B cell (primary cell): ENCODE results near the gene DECR2. TPM values are rescaled to one million over a fixed set of nuclear protein-coding genes. Genes with fewer than 3 reads are reported as not detected.

Experiments used
- ATAC-seq: fragments of 200-7000 bp; cut with Tn5 transposase; one replicate; pipeline ENCODE4 v1.10.0; 2021; ENCODE audit warnings: low read depth, mild to moderate bottlenecking, moderate number of reproducible peaks, moderate library complexity
- CTCF ChIA-PET: fragments of 350-600 bp; sonication (Branson Sonifier 250); formaldehyde crosslinking; loops from one replicate; lab custom pipeline; 2021; ENCODE audit warnings: antibody characterized with exemption, inconsistent platforms; lab: Charles Lee
- POLR2A ChIA-PET: fragments of 350-600 bp; sonication (Branson Sonifier 250); formaldehyde crosslinking; loops from one replicate; lab custom pipeline; 2021; ENCODE audit warnings: antibody characterized with exemption; lab: Charles Lee
- DNase-seq: peaks from one replicate; pipeline ENCODE4 v3.0.0; 2013
- H2AFZ ChIP-seq: 2 replicates; pipeline ENCODE4 v1.6.1; 2012; ENCODE audit warnings: mild to moderate bottlenecking, low read depth, low read length; ENCODE audit not compliant: insufficient read depth, poor library complexity, severe bottlenecking
- H3K27ac ChIP-seq, 2 donors: 1 replicate in 1 of 2; 2 replicates in 1 of 2; pipeline ENCODE4 v1.5.1; 2012 to 2013; ENCODE audit warnings: low read length in 2 of 2, mild to moderate bottlenecking in 2 of 2, moderate library complexity in 1 of 2
- H3K27me3 ChIP-seq, 4 experiments: fragments of 200-600 bp in 1 of 4; sonication (generic) in 1 of 4; replicated peaks in 1 of 4; 1 replicate in 2 of 4; 2 replicates in 2 of 4; pipeline versions ENCODE4 v1.6.1 to v1.7.0; 2013 to 2016; ENCODE audit warnings: low read length in 3 of 4, mild to moderate bottlenecking in 2 of 4, mixed read lengths in 1 of 4, moderate library complexity in 1 of 4; ENCODE audit not compliant: insufficient read depth in 4 of 4, control insufficient read depth in 3 of 4; ENCODE audit errors: control extremely low read depth in 1 of 4
- H3K36me3 ChIP-seq, 2 experiments: replicated peaks in 1 of 2; 1 replicate in 1 of 2; 2 replicates in 1 of 2; pipeline versions ENCODE4 v1.6.1 to v1.7.1; 2013; ENCODE audit warnings: low read length in 1 of 2; ENCODE audit not compliant: insufficient read depth in 2 of 2, control insufficient read depth in 1 of 2; ENCODE audit errors: control extremely low read depth in 1 of 2, extremely low read depth in 1 of 2
- H3K4me1 ChIP-seq, 2 donors: fragments of 200-600 bp in 1 of 2; sonication (generic) in 1 of 2; 1 replicate in 1 of 2; 2 replicates in 1 of 2; pipeline versions ENCODE4 v1.5.1 to v1.6.1; 2013 to 2017; ENCODE audit warnings: low read length in 2 of 2; ENCODE audit not compliant: control insufficient read depth in 2 of 2, insufficient read depth in 2 of 2
- H3K4me2 ChIP-seq: replicated peaks from 2 replicates; pipeline ENCODE3; 2012; ENCODE audit warnings: mild to moderate bottlenecking, low read depth, low read length; ENCODE audit not compliant: poor library complexity, severe bottlenecking
- H3K4me3 ChIP-seq, 5 experiments: fragments of 200-600 bp in 1 of 5; sonication (generic) in 1 of 5; 1 replicate in 3 of 5; 2 replicates in 2 of 5; pipeline versions ENCODE4 v1.5.1 to v1.7.0; 2011 to 2016; ENCODE audit warnings: low read length in 4 of 5, mild to moderate bottlenecking in 4 of 5, low read depth in 2 of 5, control low read depth in 1 of 5, moderate library complexity in 1 of 5; ENCODE audit not compliant: insufficient read depth in 1 of 5; ENCODE audit errors: control extremely low read depth in 1 of 5, extremely low read depth in 1 of 5
- H3K79me2 ChIP-seq: fragments of 200-600 bp; sonication (generic); one replicate; pipeline ENCODE4 v1.6.0; 2016; ENCODE audit warnings: low read length; ENCODE audit not compliant: control insufficient read depth, insufficient read depth
- H3K9ac ChIP-seq: fragments of 200-600 bp; sonication (generic); 2 replicates; pipeline ENCODE4 v1.6.1; 2017; ENCODE audit warnings: mild to moderate bottlenecking, low read length, moderate library complexity
- H3K9me3 ChIP-seq, 3 donors: one replicate each; pipeline versions ENCODE4 v1.6.1 to v1.7.1; 2013; ENCODE audit warnings: low read length in 2 of 3; ENCODE audit not compliant: control insufficient read depth in 2 of 3, insufficient read depth in 1 of 3; ENCODE audit errors: control extremely low read depth in 1 of 3
- H4K20me1 ChIP-seq: 2 replicates; pipeline ENCODE4 v1.6.0; 2012; ENCODE audit warnings: mild to moderate bottlenecking, low read length; ENCODE audit not compliant: insufficient read depth, control insufficient read depth, poor library complexity, severe bottlenecking
- H3K27ac Mint-ChIP-seq: one replicate; pipeline ENCODE4 v1.8.0; 2021; ENCODE audit warnings: mixed read lengths
- H3K27me3 Mint-ChIP-seq: one replicate; pipeline ENCODE4 v1.8.0; 2021; ENCODE audit warnings: mixed read lengths
- H3K4me1 Mint-ChIP-seq: one replicate; pipeline ENCODE4 v1.8.0; 2021; ENCODE audit warnings: mixed read lengths
- H3K4me3 Mint-ChIP-seq: one replicate; pipeline ENCODE4 v1.8.0; 2021; ENCODE audit warnings: mixed read lengths
- H3K9me3 Mint-ChIP-seq: one replicate; pipeline ENCODE4 v1.8.0; 2022; ENCODE audit warnings: mixed read lengths; ENCODE audit not compliant: insufficient read depth
- EZH2 ChIP-seq: IDR thresholded peaks from 2 replicates; pipeline ENCODE4 v1.6.1; 2012; ENCODE audit warnings: borderline replicate concordance, low read depth, mild to moderate bottlenecking, moderate library complexity, low read length; ENCODE audit not compliant: insufficient read depth, poor library complexity, severe bottlenecking
- WGBS: methylation state at CpG from one replicate; pipeline ENCODE4 v1.1.5; 2013; ENCODE audit warnings: missing lambda C conversion rate; ENCODE audit not compliant: insufficient coverage; 5-methylcytosine and 5-hydroxymethylcytosine counted together
- intact Hi-C: fragments of 100-400 bp; cut with micrococcal nuclease; formaldehyde crosslinking; loops from one replicate; pipeline ENCODE4 v1.10.0; 2022
- polyA minus RNA-seq: library from RNA; depleted of rRNA, polyadenylated mRNA; stranded (reverse); fragments of >200 nt; gene quantifications from 2 replicates; pipeline ENCODE4 v1.2.3, GENCODE V29; 2012
- polyA plus RNA-seq: library from polyadenylated mRNA; depleted of rRNA; stranded (reverse); fragments of >200 nt; gene quantifications from 2 replicates; pipeline ENCODE4 v1.2.3, GENCODE V29; 2012
- total RNA-seq, 2 donors: library from RNA; stranded (reverse); fragments of 120-200 nt in 1 of 2; gene quantifications; 1 replicate in 1 of 2; 2 replicates in 1 of 2; pipeline versions ENCODE4 v1.2.3 to v1.2.4, GENCODE V29; 2013 to 2022
- TF ChIP-seq, protein P1 (sequence below): fragments of 200-600 bp; IDR thresholded peaks from one replicate; pipeline ENCODE4 v1.8.0; 2022; ENCODE audit warnings: antibody characterized with exemption, mild to moderate bottlenecking

DECR2 gene, protein sequence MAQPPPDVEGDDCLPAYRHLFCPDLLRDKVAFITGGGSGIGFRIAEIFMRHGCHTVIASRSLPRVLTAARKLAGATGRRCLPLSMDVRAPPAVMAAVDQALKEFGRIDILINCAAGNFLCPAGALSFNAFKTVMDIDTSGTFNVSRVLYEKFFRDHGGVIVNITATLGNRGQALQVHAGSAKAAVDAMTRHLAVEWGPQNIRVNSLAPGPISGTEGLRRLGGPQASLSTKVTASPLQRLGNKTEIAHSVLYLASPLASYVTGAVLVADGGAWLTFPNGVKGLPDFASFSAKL
- 9.0 and 11.0 TPM in 2 replicates for total RNA-seq
- total RNA-seq (2013): 3.8 TPM
- 16.3 and 19.6 TPM in 2 replicates for polyA plus RNA-seq
- polyA minus RNA-seq: 5.4 and 7.8 TPM in 2 replicates

DNA sequence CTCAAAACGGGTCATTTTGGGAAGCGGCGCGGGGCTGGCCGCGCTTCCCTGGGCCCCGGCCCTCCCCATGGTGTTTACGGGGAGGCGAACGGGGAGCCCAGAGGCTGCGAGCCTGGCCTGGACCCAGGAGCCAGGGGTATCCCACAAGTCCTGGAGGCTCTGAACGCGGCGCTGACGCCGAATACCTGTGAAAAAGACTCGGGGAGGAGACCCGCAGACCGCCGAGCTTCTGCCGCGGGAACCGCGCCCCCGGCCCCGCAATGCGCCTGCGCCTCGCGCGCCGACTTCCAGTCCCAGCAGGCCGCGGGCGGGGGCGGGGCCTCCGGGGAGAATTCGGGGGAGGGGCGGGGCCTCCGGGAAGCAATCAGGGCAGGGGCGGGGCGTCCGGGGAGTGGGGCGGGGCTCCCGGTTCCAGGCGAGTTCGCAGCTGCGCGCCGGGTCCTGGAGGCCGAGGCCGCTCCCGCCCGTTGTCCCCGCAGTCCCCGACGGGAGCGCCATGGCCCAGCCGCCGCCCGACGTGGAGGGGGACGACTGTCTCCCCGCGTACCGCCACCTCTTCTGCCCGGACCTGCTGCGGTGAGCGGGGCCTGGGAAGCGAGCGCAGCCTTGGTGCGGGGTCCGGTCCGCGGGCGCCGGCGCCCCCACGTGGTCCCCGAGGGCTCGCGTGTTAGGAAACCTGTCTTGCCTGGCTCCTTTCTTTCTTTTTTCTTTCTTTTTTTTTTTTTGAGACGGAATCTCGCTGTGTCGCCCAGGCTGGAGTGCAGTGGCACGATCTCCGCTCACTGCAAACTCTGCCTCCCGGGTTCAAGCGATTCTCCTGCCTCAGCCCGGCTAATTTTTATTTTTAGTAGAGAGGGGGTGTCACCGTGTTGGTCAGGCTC is at the start of gene DECR2:
Gene DECR2 (plus strand): TSS at position 418 of the 881 bp plus-strand sequence. CDS start 79 bp downstream, at position 497.
- Histone ChIP-seq H2AFZ (peak within 1 kb of the TSS; percentile 93), H3K4me3 (peak within 1 kb of the TSS; percentile 57 to 94 (median 91))

More for the DNA sequence above, at the start of gene DECR2:
- Mint-ChIP-seq H3K4me3 (peak within 1 kb of the TSS; percentile 99), H3K27ac (peak within 1 kb of the TSS; percentile 100), H3K9me3 (no peaks in the 10 kb centered on the region), H3K27me3 (no peaks in the 10 kb centered on the region), H3K4me1 (peaks cover 14% of the 10 kb centered on the region)
- POLR2A ChIA-PET: interaction anchor here (0.5 to 2.6 kb wide), 9 partner anchors 10 to 262 kb away, joined by 3 to 24 read pairs (median 8); partner anchors contain the start of genes AXIN1, CAPN15, MRPL28 and PGAP6
- no peak for TF ChIP-seq EZH2
- TF ChIP-seq, protein P1, sequence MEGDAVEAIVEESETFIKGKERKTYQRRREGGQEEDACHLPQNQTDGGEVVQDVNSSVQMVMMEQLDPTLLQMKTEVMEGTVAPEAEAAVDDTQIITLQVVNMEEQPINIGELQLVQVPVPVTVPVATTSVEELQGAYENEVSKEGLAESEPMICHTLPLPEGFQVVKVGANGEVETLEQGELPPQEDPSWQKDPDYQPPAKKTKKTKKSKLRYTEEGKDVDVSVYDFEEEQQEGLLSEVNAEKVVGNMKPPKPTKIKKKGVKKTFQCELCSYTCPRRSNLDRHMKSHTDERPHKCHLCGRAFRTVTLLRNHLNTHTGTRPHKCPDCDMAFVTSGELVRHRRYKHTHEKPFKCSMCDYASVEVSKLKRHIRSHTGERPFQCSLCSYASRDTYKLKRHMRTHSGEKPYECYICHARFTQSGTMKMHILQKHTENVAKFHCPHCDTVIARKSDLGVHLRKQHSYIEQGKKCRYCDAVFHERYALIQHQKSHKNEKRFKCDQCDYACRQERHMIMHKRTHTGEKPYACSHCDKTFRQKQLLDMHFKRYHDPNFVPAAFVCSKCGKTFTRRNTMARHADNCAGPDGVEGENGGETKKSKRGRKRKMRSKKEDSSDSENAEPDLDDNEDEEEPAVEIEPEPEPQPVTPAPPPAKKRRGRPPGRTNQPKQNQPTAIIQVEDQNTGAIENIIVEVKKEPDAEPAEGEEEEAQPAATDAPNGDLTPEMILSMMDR: peak; percentile 76
- H3K36me3 ChIP-seq: peaks cover 0 to 6% of the 10 kb centered on the region in 2 experiments
- H3K4me2 ChIP-seq: peak within 1 kb of the TSS; percentile 79
- CTCF ChIA-PET: interaction anchor here (0.6 to 2.8 kb wide), 10 partner anchors 9 to 1381 kb away, joined by 3 to 19 read pairs (median 3); partner anchors contain the start of genes AXIN1, MRPL28, NUBP2 and RAB11FIP3
- peak within 1 kb of the TSS; percentile 95 for H3K9ac ChIP-seq
- peaks cover 7% of the 10 kb centered on the region for H4K20me1 ChIP-seq
- intact Hi-C loops: loop anchor here (1.0 to 5.0 kb wide), 5 partner anchors 24 to 1211 kb away; partner anchors contain the start of genes CRAMP1, IFT140, MRPL28 and RAB11FIP3
- H3K4me1 ChIP-seq: peaks cover 13 to 20% of the 10 kb centered on the region in 2 donors
- H3K27me3 ChIP-seq: no peaks in the 10 kb centered on the region
- 1% methylated on average over 90 of the region's 91 CpGs for WGBS
- peak within 1 kb of the TSS; percentile 78 to 90 for H3K27ac ChIP-seq
- peaks cover 0 to under 1% (median 0%) of the 10 kb centered on the region in 3 donors for H3K9me3 ChIP-seq
- ATAC-seq (peak; percentile 82), DNase-seq (peak; percentile 94)
- no peaks in the 10 kb centered on the region for H3K79me2 ChIP-seq
